Natural killer cell treated with Interleukin-12 subunit alpha and Interleukin-12 subunit beta and Interleukin-15 and Interleukin-18, amount 100 ng/mL, for 72 hours (primary cell): ENCODE data around the gene CLSTN2. TPM values are rescaled to one million over a fixed set of nuclear protein-coding genes. Genes with fewer than 3 reads are reported as not detected.

ENCODE experiments used
- ATAC-seq, 2 donors: fragments of 150-1000 bp; cut with Tn5 transposase in 1 of 2; sonication (Bioruptor Pico), chemical (Tn5 transposase) in 1 of 2; 2 replicates each; pipeline ENCODE4 v1.10.0; 2021
- DNase-seq: peaks from one replicate; pipeline ENCODE4 v3.0.0; 2022; ENCODE audit warnings: low spot score
- H3K27ac Mint-ChIP-seq, 2 donors: 1 replicate in 1 of 2; 2 replicates in 1 of 2; pipeline ENCODE4 v1.8.0; 2022; ENCODE audit warnings: mixed read lengths in 2 of 2, mild to moderate bottlenecking in 1 of 2, moderate library complexity in 1 of 2
- H3K27me3 Mint-ChIP-seq, 2 donors: 1 replicate in 1 of 2; 2 replicates in 1 of 2; pipeline ENCODE4 v1.8.0; 2022; ENCODE audit warnings: mixed read lengths in 2 of 2
- H3K36me3 Mint-ChIP-seq: one replicate; pipeline ENCODE4 v1.8.0; 2022; ENCODE audit warnings: mixed read lengths
- H3K4me1 Mint-ChIP-seq, 2 donors: 1 replicate in 1 of 2; 2 replicates in 1 of 2; pipeline ENCODE4 v1.8.0; 2022; ENCODE audit warnings: low read depth in 2 of 2, mixed read lengths in 2 of 2, mild to moderate bottlenecking in 1 of 2
- H3K4me3 Mint-ChIP-seq: one replicate; pipeline ENCODE4 v1.8.0; 2022; ENCODE audit warnings: mixed read lengths
- H3K9me3 Mint-ChIP-seq: 2 replicates; pipeline ENCODE4 v1.8.0; 2022; ENCODE audit warnings: mixed read lengths
- total RNA-seq, 2 donors: library from RNA; stranded (reverse); gene quantifications; one replicate each; pipeline ENCODE4 v1.2.3, GENCODE V29; 2022

The CLSTN2 gene
- total RNA-seq, 2 donors from 2014 or later: not detected

DNA sequence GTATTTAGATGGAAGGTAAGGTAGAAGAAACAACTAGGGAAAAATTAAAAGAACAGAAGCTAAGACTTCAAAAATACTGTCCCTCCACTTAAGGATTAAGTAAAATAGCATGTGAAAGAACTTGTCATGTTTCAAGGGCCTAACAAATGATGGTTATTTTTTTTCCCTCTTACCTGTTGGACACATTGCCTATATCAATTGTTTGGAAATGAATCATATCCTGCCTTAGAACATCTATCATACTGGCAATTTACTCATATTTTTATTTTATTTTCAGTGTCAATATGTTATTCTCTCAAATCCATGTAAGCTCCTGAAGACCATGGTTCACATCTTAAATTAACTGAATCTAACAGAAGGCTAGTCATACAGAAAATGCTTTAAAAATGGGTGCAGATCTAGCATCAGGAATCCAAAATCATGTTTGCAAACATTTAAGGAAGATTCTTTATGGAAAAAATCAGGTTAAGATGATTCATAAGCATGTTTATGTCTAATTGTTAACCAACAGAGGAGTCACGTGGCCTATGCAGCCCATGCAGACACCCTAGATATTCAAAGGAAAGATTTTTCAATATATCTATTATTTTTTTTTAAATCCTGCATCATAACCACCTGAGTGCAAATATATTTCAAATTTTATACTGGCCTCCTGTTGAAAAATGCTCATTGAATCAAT is 607.1 kb downstream of the CLSTN2 start:
- Mint-ChIP-seq H3K9me3 (no peaks in the 10 kb centered on the region), H3K27me3 (peaks cover 2 to 7% of the 10 kb centered on the region in 2 donors), H3K4me1 (no peaks in the 10 kb centered on the region), H3K27ac (no peak overlapping the region), H3K4me3 (no peak overlapping the region), H3K36me3 (no peaks in the 10 kb centered on the region)
- no peak for DNase-seq
- ATAC-seq: no peak

DNA sequence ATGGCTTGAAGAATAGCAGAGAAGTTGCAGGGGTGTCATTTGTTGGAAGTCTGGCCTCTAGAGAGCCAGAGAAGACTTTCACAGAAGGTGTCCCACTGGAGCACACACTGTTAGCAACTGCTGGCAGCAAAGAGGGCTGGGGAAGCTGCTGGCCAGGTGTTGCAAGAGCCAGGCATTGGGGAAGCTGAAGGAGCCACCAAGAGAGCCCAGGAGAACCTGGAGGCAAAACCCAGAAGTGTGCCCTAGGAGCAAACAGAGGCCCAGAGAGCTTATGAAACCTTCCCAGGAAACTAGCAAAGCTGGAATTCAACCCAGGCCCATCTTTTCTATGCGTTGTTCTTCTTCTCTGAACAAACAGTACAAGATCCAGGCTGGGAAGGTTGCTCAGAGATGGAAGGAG is 610.2 kb downstream of the CLSTN2 start:
- Mint-ChIP-seq H3K4me3 (no peak overlapping the region), H3K4me1 (no peaks in the 10 kb centered on the region), H3K9me3 (no peaks in the 10 kb centered on the region), H3K27ac (no peak overlapping the region), H3K36me3 (no peaks in the 10 kb centered on the region), H3K27me3 (peaks cover 3 to 16% of the 10 kb centered on the region in 2 donors)
- DNase-seq: no peak
- ATAC-seq: no peak

DNA sequence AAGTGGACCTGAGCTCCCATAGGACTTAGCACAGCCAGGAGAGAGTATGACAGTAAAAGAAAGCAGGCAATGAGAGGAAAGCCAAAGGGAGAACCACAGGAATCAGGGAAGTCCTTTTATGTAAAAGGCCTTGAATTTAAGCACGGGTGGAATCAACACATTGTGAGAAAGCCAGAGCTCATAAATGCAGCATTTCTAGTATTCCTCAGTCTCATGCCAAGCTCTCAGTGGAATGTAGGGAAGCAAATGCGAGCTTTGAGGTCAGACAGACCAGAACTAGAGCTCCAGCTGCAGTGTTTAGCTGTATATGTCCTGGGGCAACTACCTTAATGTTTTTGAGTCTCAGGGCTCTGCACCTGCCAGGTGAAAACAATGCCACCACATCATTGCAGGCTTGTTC is 610.8 kb downstream of the CLSTN2 start:
- H3K4me3 Mint-ChIP-seq: no peak overlapping the region
- H3K27me3 Mint-ChIP-seq: peaks cover 3 to 16% of the 10 kb centered on the region in 2 donors
- DNase-seq (no peak), ATAC-seq (no peak)
- no peaks in the 10 kb centered on the region for H3K4me1 Mint-ChIP-seq
- no peaks in the 10 kb centered on the region for H3K9me3 Mint-ChIP-seq
- H3K36me3 Mint-ChIP-seq: no peaks in the 10 kb centered on the region
- H3K27ac Mint-ChIP-seq: no peak overlapping the region

DNA sequence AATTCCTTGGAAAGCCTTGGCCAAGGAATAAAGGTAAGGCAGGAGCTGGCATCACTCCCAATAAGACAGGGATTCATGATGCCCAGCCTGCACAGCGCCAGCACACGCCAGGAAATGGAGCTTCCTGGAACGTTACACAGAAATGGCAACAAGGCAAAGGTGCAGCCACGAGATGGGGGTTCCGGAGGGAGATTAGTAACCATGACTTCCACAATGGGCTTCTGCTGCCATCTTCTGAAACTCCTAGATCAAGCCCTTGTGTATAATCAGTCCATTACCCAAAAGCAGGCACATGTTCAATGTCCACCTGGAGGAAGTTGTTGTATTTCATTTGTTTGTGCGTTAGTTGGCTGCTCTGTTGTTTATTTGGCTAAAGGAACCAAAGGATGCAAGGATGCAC is 611.7 kb downstream of the CLSTN2 start:
- Mint-ChIP-seq H3K27ac (no peak overlapping the region), H3K27me3 (peaks cover 3 to 16% of the 10 kb centered on the region in 2 donors), H3K4me1 (no peaks in the 10 kb centered on the region), H3K9me3 (no peaks in the 10 kb centered on the region), H3K4me3 (no peak overlapping the region), H3K36me3 (no peaks in the 10 kb centered on the region)
- no peak for DNase-seq
- ATAC-seq: no peak

DNA sequence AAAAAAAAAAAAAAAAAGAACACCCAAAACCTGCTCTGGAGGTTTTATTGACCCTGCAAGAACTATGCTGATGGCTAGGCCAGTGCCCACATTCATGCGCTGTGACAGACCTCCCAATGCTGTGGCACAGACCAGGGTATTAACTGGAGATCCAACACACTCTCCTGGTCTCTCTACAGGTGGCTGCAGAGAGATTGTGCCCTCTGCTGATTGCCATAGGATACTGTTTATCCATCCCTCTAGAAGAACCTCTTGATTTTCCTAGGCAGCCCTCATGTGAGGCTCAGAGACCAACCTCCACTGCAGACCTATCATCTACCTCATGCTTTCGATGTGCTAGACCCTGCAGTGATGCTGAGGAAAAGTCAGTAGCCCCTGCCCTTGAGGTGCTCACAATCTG is 617.4 kb downstream of the CLSTN2 start:
- ATAC-seq: no peak
- no peak overlapping the region for H3K4me3 Mint-ChIP-seq

DNA sequence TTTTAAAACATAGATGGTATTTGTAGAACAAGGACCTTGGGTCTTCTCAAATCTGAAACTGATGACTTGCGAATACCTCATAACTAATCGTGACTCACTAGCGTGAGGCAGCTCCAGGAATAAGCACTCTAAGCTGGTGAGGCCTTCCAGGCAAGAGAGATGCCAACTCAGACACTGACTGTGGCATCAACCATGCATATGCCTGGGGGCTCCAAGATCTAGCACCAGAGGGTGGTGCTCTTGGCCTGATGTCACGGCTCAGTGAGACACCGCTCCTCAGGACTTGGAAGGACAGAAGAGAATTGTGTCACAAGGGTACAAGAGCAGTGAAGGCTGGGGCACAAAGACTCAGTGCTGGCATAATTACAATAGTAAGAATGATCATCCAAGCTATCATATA is 617.9 kb downstream of the CLSTN2 start:
- Mint-ChIP-seq H3K9me3 (no peaks in the 10 kb centered on the region), H3K4me1 (no peaks in the 10 kb centered on the region), H3K27me3 (peaks cover 7 to 12% of the 10 kb centered on the region in 2 donors), H3K4me3 (no peak overlapping the region), H3K27ac (no peak overlapping the region), H3K36me3 (no peaks in the 10 kb centered on the region)
- no peak for DNase-seq
- peak in 1 of 2 donors; percentile 16 for ATAC-seq

More for the DNA sequence above, 617.4 kb downstream of the CLSTN2 start:
- no peaks in the 10 kb centered on the region for H3K36me3 Mint-ChIP-seq
- no peak for DNase-seq
- H3K4me1 Mint-ChIP-seq: no peaks in the 10 kb centered on the region
- H3K27ac Mint-ChIP-seq: no peak overlapping the region
- no peaks in the 10 kb centered on the region for H3K9me3 Mint-ChIP-seq
- peaks cover 6 to 12% of the 10 kb centered on the region in 2 donors for H3K27me3 Mint-ChIP-seq

DNA sequence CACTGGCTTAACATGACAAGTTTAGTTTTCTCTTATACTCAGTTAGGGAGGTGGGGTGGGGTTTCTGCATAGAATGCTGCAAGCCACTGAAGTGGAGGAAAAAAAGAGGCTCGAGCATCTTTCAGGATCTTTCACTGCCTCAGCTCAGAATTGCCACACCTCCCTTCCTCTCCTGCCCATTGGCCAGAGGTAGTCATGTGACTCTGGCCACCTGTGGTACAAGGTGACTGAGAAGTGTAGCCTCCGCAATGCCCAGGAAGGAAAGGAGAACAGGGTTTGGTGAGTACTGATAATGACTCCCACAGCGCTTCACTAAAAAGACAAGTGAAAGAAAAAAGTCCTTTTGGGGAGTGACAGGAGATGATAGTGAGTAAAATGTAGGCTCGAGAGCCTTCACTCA is 618.6 kb downstream of the CLSTN2 start:
- ATAC-seq: no peak
- no peaks in the 10 kb centered on the region for H3K36me3 Mint-ChIP-seq

DNA sequence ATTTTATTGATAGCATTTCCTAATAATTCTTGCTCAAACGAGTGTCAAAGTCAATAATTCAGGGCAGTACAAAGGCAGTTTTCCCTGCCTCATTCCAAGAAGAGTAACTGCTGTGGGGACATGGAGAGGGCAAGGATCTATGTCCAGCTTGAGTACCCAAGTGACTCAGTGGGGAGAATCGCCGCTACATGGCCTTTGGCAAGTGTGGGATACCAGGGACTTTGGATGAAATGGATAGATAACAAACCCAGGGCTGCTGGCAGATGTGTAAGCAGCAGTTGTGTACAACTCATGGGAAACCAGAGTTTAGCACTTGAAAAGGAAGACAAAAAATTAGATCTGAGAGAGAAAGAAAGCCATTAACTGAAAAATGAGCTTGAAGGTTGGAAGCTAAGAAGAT is 620.7 kb downstream of the CLSTN2 start:
- Mint-ChIP-seq H3K9me3 (no peaks in the 10 kb centered on the region), H3K4me1 (no peaks in the 10 kb centered on the region), H3K36me3 (no peaks in the 10 kb centered on the region), H3K27me3 (peaks cover 5% of the 10 kb centered on the region in 2 donors), H3K27ac (no peak overlapping the region), H3K4me3 (no peak overlapping the region)
- ATAC-seq (no peak), DNase-seq (no peak)

More for the DNA sequence above, 618.6 kb downstream of the CLSTN2 start:
- no peak for DNase-seq
- H3K27ac Mint-ChIP-seq: no peak overlapping the region
- peaks cover 5 to 6% of the 10 kb centered on the region in 2 donors for H3K27me3 Mint-ChIP-seq
- no peak overlapping the region for H3K4me3 Mint-ChIP-seq
- no peaks in the 10 kb centered on the region for H3K4me1 Mint-ChIP-seq
- H3K9me3 Mint-ChIP-seq: no peaks in the 10 kb centered on the region

DNA sequence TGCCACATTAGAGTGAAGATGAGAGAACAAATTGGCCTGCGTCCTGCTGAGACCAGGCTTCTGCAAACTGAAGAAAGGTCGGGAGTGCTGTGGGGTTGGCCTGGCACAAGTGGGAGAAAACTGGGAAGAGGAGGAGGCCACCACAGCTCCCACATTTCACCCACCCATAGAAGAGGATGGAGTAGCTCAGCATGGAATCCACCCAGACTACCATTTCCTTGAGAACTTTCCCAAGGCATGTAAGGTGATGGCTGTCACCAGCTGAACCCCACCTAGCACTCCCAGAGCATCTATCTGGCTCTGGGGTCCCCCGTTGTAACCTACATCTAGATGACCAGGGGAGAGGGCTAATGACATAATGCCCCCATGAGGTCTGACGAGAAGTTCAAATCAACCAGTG is 622.5 kb downstream of the CLSTN2 start:
- Mint-ChIP-seq H3K27me3 (peaks cover 5% of the 10 kb centered on the region in 2 donors), H3K36me3 (no peaks in the 10 kb centered on the region), H3K9me3 (no peaks in the 10 kb centered on the region), H3K4me1 (no peaks in the 10 kb centered on the region), H3K27ac (no peak overlapping the region), H3K4me3 (no peak overlapping the region)
- ATAC-seq (no peak), DNase-seq (no peak)

DNA sequence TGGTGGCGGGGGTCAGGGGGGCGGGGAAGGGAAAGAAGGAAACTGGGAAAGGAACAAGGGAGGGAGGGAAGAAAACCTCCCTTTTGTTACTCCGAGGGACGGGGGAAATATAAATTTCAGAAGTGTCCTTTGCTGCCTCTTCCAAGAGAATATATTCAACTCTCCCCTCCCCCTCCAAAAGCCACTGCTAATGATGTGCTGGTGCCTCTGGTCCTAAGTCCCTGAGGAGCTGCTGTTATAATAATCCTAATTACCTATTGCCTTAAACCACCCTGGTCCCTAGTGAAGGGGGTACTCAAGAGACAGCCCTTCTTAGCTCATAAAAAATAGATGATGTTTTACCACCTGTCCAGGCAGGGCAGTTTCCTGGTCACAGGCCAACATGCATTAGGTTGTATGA is 624.6 kb downstream of the CLSTN2 start:
- DNase-seq (no peak), ATAC-seq (no peak)
- H3K4me3 Mint-ChIP-seq: no peak overlapping the region
- no peaks in the 10 kb centered on the region for H3K36me3 Mint-ChIP-seq
- no peak overlapping the region for H3K27ac Mint-ChIP-seq
- peaks cover 3% of the 10 kb centered on the region for H3K9me3 Mint-ChIP-seq
- no peaks in the 10 kb centered on the region for H3K4me1 Mint-ChIP-seq
- H3K27me3 Mint-ChIP-seq: peaks cover 5 to 7% of the 10 kb centered on the region in 2 donors

DNA sequence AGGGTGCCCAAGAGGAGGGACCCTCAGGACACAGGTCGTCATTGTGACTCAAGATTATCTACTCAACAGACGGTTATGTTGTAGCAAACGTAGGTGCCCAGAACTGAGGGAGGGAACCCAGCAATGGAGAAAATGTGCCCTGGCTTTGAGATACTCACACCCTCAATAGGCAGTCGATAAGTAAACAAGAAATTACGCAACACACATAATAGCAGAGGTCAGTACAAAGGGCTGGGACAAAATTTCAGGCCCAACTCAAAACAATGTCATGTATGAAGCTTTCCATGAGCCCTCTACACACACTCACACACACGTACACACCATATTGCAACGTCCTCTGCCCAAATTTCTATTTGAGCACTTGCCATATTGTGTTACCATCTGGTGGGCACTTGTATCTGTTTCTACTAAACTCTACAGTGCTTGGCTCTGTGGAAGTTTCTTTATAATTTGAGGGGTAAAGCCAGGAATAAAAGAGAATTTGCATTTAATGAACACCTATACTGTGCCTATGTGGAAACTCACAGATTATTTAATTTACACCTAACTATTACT is 628.3 kb downstream of the CLSTN2 start:
- no peak overlapping the region for H3K4me3 Mint-ChIP-seq
- DNase-seq: no peak
- no peak overlapping the region for H3K27ac Mint-ChIP-seq
- H3K27me3 Mint-ChIP-seq: peaks cover 0 to 5% of the 10 kb centered on the region in 2 donors
- no peak for ATAC-seq
- no peaks in the 10 kb centered on the region for H3K36me3 Mint-ChIP-seq
- H3K4me1 Mint-ChIP-seq: no peaks in the 10 kb centered on the region
- peaks cover 3% of the 10 kb centered on the region for H3K9me3 Mint-ChIP-seq

DNA sequence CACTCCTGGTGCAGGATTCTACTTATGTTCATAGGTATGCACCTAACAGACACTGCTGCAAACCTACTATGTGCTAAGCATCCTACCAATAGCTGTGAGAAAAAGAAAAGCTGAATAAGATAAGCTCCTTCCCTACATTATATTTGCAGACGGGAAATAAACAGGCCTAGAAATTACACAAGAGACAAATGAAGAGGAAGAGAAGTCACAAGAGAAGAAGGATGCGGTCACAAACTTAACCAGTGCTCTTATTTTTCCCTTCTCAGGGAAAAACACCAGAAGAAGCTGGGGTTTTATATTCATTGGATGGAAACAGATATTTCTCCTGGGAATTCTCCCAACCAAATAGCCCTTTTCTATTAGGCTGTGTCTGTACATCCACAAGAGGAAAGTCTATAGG is 633.1 kb downstream of the CLSTN2 start:
- Mint-ChIP-seq H3K27me3 (peaks cover 0 to 3% of the 10 kb centered on the region in 2 donors), H3K36me3 (no peaks in the 10 kb centered on the region), H3K9me3 (no peaks in the 10 kb centered on the region), H3K4me3 (no peak overlapping the region), H3K27ac (no peak overlapping the region), H3K4me1 (no peaks in the 10 kb centered on the region)
- no peak for DNase-seq
- no peak for ATAC-seq

DNA sequence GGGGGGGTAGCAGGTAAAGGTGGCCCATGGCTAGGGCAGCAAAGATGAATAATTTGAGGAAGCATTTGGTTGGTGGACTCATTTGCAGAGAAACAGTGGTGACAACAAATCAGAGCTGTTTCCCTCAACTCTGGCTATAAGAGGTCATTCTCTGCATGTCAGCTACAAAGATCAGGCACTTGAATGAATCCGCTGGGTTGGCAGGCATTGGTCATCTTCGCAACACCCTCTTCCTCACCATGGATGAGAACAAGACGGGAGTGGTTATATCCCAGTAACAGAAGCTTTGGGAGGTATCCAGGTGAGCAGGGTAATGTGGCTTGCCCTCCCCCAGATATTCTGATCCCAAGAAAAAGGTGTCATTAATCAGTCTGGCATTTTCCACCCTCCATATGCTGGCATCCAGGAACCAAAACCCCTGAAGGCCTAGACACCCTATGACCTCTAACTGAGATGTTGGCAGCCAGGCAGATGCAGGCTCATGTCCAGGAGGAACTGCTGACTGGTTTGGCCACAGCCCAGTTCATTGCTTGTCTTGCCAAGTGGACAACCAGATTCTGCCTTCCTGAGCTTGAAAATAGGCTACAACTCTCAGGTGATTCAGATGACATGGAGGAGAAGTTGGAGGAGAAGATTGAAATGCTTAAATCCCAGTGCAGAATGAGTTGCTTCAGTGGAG is 634.0 kb downstream of the CLSTN2 start:
- DNase-seq (no peak), ATAC-seq (no peak)
- no peak overlapping the region for H3K27ac Mint-ChIP-seq
- no peaks in the 10 kb centered on the region for H3K36me3 Mint-ChIP-seq
- no peaks in the 10 kb centered on the region for H3K9me3 Mint-ChIP-seq
- H3K4me3 Mint-ChIP-seq: no peak overlapping the region
- peaks cover 0 to 3% of the 10 kb centered on the region in 2 donors for H3K27me3 Mint-ChIP-seq
- no peaks in the 10 kb centered on the region for H3K4me1 Mint-ChIP-seq

DNA sequence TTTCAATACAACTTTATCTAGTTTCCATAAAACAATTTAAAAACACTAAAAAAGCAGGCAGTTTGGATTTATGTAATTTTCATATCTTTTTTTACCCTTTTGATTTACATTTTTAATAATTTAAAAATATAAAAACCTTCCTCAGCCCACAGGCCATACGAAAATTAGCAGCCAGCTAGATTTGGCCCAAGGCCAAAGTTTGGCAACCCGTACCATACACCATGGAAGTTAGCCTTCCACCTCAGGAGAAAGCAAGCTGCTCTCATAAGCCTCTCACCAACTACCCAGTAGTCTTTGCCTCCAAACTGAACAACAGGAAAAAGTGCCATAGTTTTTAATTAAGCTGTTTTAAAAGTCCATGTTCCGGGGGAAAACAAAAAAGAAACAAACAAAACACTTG is 635.6 kb downstream of the CLSTN2 start:
- no peaks in the 10 kb centered on the region for H3K27me3 Mint-ChIP-seq
- H3K27ac Mint-ChIP-seq: no peak overlapping the region
- H3K4me3 Mint-ChIP-seq: no peak overlapping the region

More for the DNA sequence above, 635.6 kb downstream of the CLSTN2 start:
- H3K36me3 Mint-ChIP-seq: no peaks in the 10 kb centered on the region
- ATAC-seq (no peak), DNase-seq (no peak)
- H3K9me3 Mint-ChIP-seq: no peaks in the 10 kb centered on the region
- H3K4me1 Mint-ChIP-seq: no peaks in the 10 kb centered on the region
